Peyer's patch (tissue), 4 donors: ENCODE data around the gene PDLIM7.
A peak's percentile ranks its signal among the peaks of the same experiment; 100 is the strongest.

ENCODE experiments used
- CTCF ChIP-seq, 6 experiments: fragments of 450-650 bp in 4 of 6; fragments of 200-600 bp in 2 of 6; sonication (generic) in 1 of 6; IDR thresholded peaks; one replicate each; pipeline ENCODE4 v1.5.1; 2017 to 2019; ENCODE audit warnings: antibody characterized with exemption in 6 of 6, mild to moderate bottlenecking in 3 of 6, moderate library complexity in 1 of 6
- POLR2A ChIP-seq, 2 donors: fragments of 450-650 bp; IDR thresholded peaks; one replicate each; pipeline ENCODE4 v1.5.1; 2017; ENCODE audit warnings: antibody characterized with exemption in 2 of 2, mild to moderate bottlenecking in 2 of 2, moderate library complexity in 2 of 2

GRCh38 chr5:177516601-177517568 lies 19.5 kb upstream of the PDLIM7 start, which contains the start of gene DDX41:
- peak in 2 of 6 experiments; percentile 11 to 13 for TF ChIP-seq CTCF (IDR thresholded peaks at IDR 0.05)
- TF ChIP-seq POLR2A (IDR thresholded peaks at IDR 0.05) = peak; percentile 32 to 58
